ENCODE data around the gene DNAJA4.

The DNAJA4 gene

GRCh38 chr15:78284758-78285157 is 20.4 kb downstream of the DNAJA4 start:
- no peak for DNase-seq

- no peak for DNase-seq
Measured at GRCh38 chr15:78290222-78290621, 25.9 kb downstream of the DNAJA4 start.

- no peak for DNase-seq
Measured at GRCh38 chr15:78291052-78291451, 26.7 kb downstream of the DNAJA4 start.

GRCh38 chr15:78291698-78292097 is 27.3 kb downstream of the DNAJA4 start:
- DNase-seq, result no peak

- no peak for DNase-seq
Measured at GRCh38 chr15:78292219-78292618, 27.9 kb downstream of the DNAJA4 start.

- DNase-seq, result peak; percentile 88
Measured at GRCh38 chr15:78299101-78299930, 35.0 kb downstream of the DNAJA4 start, which contains the start of gene SKIC8. TSS of gene SKIC8 (minus strand) at chr15:78299609. CDS start at chr15:78295686, 3,923 bp downstream.

GRCh38 chr15:78301326-78301725 is 37.0 kb downstream of the DNAJA4 start:
- no peak for DNase-seq

- DNase-seq, result no peak
Measured at GRCh38 chr15:78301828-78302227, 37.5 kb downstream of the DNAJA4 start.

GRCh38 chr15:78302579-78303312 is 38.4 kb downstream of the DNAJA4 start:
- no peak for DNase-seq

GRCh38 chr15:78304216-78305066 is 40.1 kb downstream of the DNAJA4 start:
- DNase-seq, result no peak

GRCh38 chr15:78306176-78306774 is 41.9 kb downstream of the DNAJA4 start:
- DNase-seq, result no peak

GRCh38 chr15:78307976-78308375 is 43.6 kb downstream of the DNAJA4 start:
- no peak for DNase-seq

- DNase-seq, result peak; percentile 66
Measured at GRCh38 chr15:78308422-78309032, 44.2 kb downstream of the DNAJA4 start.

- DNase-seq, result no peak
Measured at GRCh38 chr15:78311292-78311691, 46.9 kb downstream of the DNAJA4 start.

- no peak for DNase-seq
Measured at GRCh38 chr15:78312536-78312935, 48.2 kb downstream of the DNAJA4 start.

GRCh38 chr15:78312957-78313356 is 48.6 kb downstream of the DNAJA4 start:
- DNase-seq, result no peak

GRCh38 chr15:78313383-78313782 is 49.0 kb downstream of the DNAJA4 start:
- no peak for DNase-seq

- DNase-seq, result no peak
Measured at GRCh38 chr15:78314181-78314581, 49.8 kb downstream of the DNAJA4 start.

GRCh38 chr15:78315686-78316282 is 51.4 kb downstream of the DNAJA4 start:
- DNase-seq, result no peak

GRCh38 chr15:78316283-78317083 is 52.1 kb downstream of the DNAJA4 start:
- peak; percentile 82 for DNase-seq

All from midbrain (tissue), 1 donor.